Measurements from ENCODE around the gene TSEN34.

- TF ChIP-seq CTCF (conservative IDR thresholded peaks at IDR 0.05; ENCODE audit: low read depth in 2 of 2) (no peak), JUNB (IDR thresholded peaks at IDR 0.05; ENCODE audit: unreplicated experiment) (no peak), NANOG (IDR thresholded peaks at IDR 0.05; ENCODE audit: borderline replicate concordance) (no peak), EZH2 (IDR thresholded peaks at IDR 0.05; ENCODE audit: low read depth, unreplicated experiment) (no peak), POLR2AphosphoS5 (IDR thresholded peaks at IDR 0.05; ENCODE audit: low read depth) (no peak)
Observed at GRCh38 chr19:54209058-54209810, 18.1 kb downstream of the TSEN34 start.

Data from GM23338 (cell line).